HG03097 (cell line): Measurements from ENCODE around the gene PTPRK.

ENCODE experiments used
- ATAC-seq: cut with Tn5 transposase; IDR thresholded peaks from one replicate; pipeline ENCODE4 v1.9.1; 2021; ENCODE audit not compliant: unreplicated experiment, low FRiP score

PTPRK gene

DNA sequence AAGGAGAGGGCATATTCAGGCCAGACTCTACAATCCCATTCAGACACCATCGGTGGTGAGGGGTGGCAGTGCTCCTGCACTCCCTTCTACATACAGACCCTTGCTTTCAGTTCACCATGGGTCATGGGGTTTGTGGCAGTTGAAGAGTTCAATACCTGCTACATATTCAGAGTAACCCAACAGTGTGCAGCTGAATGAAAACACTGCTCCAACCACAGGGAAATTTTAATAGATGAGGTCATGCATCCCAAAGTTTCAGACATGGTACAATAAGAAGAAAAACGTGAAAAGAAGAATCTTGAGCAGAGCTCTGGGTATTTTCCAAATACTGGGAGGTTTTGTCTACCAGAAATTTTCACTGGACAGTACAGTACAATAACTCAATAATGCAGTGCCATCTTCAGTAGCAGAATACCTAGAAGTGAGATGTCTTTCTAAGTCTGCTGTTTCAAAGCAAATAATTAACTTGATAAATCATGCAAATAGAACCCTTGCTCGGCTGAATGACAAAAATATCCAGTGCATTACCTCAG, 162.1 kb downstream of the PTPRK start:
- ATAC-seq, result no peak

DNA sequence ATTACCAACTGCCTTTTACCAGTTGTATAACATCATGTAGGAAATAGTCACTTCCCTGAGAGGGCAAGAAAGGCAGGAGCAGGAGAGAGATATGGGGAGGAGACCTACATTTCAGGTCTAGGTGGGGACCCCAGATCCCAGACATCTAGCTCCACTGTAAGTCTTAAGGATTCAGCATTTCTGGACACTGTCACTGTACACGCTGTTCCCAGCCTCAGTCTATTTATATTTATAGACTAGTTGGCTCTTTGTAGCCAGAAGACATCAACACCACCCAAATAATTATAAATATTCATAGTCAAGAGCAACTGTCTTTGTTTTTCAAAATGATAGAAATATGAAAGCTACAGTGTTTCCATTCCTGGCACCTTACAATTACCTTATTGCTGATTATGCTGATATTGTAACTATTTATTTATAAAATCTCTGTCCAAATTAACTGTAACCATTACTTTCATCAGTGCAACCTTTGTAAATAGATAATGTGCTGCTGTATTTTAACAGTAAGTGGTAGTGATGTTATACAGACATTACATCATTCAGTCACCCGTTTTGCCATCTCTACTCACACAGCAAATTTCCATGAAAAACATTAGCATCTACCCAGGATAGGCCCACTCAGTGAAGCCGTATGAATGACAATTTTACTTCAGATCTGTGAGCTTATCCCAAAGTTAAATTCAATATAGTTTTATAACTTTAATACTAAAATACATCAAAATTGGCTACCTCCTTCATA, 162.8 kb downstream of the PTPRK start:
- ATAC-seq, result no peak

DNA sequence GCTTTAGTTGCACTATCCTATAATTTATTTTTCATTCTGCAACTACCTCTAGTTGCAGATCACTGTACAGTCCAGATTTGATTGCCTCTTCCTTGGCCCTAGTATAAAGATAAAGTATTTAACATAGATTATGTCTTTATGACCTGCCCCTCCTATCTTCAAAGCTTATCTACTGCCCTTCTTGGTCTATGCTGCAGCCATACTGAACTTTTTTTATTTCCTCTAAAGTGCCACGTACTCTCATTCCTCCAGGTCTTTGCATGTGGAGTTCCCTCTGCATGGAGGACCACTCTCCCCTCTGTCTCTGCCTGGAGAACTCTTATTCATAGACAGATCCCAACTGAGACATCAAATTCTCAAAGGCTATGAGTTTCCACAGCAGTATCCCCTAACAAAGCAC, 168.0 kb downstream of the PTPRK start:
- no peak for ATAC-seq

DNA sequence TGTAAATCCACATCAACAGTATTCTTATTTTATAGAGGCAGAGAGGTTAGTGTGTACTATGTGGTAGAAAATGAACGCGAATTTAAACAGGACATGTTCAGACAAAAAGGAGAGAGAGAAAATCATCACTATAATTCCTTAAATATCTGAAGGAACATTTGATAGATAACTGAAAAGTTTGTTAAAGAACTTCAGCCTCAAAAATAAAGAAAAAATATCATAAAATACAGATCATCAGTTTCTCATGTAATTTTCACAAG, 169.2 kb downstream of the PTPRK start:
- ATAC-seq, result no peak

DNA sequence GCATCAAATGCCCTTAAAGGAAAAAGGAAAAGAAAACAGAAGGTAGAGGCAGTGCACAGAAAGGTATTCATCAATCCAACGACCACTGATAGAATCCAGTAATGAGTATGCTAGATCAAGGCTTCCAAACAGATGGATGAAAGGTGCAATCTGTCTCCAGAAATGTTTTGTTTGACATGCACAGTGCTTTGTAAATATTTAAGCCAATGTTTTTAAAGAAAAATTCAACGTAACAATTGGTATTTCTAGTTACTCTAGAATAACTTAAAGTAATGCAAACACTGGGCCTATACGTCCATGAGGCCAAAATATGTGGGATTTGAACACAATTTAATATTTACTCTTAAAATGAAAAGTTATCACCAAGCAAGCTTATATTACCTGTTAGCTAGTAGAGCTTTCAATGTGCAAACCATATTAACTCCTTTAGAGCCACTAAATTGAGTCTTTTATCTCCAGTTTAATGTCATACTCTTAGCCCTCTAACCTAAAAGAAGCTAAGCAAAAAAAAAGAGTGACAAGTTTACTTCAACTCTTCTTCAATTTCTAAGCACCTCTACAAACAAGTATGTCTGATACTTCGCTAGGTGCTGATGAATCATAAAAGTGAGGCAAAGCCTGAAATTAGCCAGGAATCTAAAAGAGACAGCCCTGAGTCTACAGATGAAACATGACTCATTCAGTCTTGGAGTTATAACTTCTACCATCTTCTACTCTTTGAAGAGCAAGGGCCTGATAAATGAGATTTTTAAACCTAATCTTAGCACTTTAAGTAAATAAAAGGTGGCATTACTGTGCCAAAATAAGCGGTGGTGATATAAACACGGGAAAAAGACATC, 169.8 kb downstream of the PTPRK start:
- no peak for ATAC-seq

DNA sequence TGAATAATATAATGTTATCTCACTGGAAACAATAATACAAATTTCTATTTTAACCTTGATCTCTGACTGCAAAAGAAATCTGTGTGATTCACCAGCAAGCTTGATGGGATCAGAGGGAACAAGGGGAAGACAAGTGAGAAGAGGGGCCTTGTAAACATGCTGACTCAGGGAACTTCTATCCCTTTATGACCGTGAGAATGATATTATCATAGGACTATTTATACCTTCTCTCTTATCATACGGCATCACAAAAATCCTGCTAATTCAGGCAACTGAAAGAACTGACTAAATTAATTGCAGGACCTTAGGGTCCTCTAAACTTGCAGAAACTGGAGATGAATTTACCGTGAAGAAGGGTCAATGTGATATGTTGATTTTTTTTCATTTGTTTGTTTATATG, 173.3 kb downstream of the PTPRK start:
- ATAC-seq, result no peak

DNA sequence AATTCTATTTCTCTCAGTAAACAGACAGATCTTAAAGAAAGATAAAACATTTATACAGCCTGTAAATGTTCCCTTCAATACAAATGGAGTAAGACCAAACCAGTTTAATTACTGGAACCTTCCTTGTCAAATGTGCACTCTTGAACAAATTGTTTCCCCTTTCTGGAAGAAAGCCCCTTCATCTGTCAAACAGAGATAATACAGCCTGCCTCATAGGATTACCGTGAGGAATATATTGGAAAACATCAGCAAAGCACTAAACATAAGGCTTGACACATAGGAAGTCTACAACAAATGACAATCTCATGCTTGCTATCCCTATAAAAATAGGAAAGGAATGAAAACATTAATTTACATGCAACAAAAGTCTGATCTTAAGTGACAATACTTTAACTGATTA, 173.8 kb downstream of the PTPRK start:
- ATAC-seq, result no peak

DNA sequence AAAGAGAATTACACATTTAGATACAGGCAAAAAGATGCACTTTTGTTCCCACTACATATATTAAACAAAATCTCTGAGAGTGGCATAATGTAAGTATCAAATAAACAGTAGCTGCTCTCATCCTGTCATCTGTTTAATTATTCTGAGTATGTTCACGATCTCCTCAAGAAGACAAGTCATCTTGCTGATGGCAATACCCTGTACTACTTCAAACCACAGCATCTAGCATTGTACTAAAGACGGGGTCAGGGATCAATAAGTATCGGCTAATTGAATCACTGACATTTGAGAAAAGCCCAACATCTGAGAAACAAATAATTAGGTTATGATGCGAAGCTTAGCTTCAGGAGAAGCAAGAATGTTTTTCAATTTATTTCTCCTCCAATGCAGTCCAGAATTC, 175.1 kb downstream of the PTPRK start:
- no peak for ATAC-seq

DNA sequence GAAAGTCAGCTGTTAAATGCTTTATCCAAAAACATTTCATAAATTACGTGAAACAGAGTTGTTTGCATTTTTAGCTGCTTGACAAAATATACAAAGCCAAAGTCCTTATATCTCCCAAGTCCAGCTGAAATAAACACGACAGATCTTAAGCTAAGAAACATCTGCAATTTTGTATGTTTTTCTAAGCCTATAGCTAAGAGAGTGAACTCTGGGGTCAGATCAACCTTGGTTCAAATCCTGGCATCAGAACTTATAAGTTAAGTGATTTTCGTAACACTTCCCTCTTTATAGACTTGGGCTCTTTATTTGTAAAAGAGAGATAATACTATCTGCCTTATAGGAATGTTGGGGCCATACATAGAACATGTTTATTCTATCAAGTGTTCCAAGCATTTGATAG, 176.7 kb downstream of the PTPRK start:
- ATAC-seq, result no peak

DNA sequence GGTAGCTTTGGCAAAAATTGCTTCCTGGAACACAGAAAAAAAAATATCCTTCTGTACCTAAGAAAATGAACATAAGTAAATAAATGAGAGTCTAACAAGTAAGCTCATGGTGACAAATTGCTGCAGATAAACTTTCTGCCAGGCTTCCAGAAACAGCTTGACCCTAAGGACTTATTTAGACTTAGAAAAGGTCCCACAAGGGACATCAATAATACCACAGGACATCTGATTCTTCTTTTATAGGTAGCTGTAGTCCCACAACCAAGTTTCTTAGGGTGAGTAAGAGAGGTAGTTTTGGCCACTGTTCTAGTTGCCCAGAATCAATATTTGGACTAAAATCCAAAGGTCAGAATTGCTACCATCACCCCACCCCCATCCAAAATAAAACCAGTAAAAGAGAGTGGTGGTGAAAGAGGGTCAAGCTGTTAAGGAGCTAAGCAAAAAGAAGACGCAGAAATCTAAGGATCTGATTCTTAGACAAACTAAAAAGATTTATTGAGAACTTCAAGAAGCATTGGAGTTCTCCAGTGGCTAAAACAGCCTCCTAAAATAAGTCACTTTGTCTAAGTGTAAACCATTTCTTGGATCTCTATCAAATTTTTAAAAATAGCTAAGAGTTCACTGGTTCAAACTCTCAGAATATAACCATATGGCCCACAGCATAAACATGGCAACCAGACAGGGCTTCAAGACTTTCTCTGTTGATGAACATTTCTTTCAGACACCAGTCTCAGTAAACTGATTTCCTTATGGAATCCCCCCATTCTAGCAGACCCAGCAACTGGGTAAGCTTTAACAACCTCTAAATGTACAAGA, 180.6 kb downstream of the PTPRK start:
- ATAC-seq, result no peak

DNA sequence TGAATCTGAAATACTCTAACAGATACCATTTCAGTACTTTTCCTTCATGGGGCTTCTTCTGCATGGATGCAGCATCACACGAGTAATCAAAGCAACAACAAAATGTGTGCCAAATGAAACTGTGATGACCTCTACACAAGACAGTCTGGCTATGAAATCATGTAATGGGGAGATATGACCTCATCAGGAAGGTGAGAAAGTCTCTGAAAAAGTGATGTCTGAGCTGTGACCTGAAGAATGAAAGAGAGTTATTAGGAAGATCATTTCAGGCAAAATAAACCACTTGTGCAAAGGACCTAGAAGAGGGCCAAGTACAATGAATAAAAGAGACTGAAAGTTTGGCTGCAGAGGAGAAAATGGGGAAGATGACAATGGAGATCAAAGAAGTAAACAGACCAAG, 182.8 kb downstream of the PTPRK start:
- ATAC-seq, result no peak

DNA sequence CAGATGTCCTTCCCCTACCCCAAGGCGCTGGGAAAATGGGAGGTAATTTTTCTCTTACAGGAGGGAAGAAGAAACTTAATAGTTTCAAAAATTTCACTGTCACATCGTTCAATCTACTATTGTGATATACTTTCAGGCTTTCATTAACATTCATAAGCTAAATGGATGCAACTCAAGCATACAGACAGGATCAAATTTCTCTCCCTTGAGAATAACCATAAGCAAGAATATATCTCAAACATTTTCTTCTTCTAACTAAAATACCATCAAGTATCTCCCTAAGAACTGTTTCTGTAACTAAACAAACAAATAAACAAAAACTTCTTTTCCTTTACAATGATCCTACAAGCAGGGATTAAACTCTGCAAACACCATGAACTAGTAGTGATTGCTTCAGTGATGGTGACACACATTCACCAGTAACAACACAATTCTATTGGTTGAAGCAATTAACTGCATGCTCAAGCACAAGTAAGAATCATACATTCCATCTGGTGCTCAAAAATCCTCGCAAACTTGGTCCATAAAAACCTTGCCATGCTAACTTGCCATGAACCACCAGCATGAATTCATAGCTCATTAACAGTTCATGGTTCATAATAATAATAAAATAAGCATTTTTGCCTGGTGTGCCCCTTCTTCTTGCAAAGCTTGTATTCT, 183.8 kb downstream of the PTPRK start:
- no peak for ATAC-seq

DNA sequence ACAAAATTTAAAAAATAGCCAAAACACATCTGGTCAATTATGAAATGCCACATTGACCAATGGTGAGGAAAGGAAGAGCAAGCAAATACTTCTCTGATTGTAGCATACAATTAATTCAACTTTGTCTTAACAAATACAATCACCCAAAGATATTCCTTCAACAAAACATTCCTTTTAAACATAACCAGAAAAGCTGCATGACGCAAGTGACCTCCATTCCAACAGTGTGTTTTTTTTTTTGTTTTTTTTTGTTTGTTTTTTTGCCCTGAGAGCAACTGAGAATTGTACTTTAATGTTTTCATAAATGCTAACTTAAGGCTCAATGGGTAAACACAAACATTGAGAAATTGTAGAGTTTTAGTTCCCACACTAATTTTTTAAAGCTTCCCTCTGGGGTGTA, 184.4 kb downstream of the PTPRK start:
- no peak for ATAC-seq

DNA sequence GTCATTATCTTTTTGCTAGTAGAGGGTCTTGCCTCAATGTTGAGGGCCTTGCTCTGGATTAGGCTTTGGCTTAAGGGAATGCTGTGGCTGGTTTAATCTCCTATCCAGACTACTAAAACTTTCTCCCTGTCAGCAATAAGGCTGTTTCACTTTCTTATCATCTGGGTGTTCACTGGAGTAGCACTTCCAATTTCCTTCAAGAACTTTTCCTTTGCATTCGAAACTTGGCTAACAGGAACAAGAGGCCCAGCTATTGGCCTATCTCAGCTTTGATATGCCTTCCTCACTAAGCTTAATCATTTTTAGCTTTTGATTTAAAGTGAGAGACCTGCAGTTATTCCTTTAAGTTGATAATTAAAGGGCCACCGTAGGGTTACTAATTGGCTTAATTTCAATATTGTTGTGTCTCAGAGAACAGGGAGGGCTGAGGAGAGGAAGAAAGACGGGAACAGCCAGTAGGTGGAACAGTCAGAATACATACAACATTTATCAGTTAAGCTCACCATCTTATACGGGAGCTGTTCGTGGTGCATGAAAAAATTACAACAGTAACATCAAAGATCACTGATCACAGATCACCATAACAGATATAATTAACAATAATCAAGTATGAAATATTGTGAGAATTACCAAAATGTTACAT, 186.7 kb downstream of the PTPRK start:
- ATAC-seq, result no peak

DNA sequence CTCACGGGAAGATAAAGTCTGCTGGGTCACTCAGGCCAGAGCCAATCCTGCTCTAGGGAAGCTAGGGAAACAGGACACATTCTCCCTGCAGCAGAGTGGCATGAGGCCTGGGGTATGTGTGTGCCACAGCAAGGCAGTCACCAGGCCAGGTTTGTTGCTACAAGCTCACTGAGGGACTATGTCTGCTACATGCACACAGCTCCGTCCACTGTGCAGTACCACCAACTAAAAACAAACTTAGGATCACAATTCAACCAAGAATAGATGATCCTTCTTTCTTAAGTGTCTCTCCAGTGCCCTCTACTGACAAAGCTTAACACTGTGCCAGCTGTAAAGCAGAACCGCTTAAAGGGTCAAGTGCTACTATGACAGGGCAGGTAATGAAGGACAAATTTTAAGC, 192.5 kb downstream of the PTPRK start:
- ATAC-seq, result no peak

DNA sequence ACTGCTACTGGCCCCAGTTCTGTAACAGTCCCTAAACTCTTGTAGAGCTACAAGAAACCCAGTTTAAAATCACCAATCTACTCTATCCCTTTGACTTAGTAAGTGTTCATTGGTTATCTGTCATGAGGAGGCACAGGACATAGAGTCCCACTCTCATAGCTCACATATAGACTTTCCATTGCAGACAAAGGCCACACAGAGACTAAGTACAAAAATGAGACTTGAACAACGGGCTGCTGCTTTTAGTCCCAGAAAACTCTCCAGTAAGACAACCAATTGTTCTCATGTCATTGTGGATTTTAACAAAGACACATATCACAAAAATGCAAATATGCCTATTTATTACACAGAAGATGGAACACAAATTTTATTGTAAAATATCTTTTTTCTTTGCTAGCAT, 197.4 kb downstream of the PTPRK start:
- ATAC-seq, result no peak

DNA sequence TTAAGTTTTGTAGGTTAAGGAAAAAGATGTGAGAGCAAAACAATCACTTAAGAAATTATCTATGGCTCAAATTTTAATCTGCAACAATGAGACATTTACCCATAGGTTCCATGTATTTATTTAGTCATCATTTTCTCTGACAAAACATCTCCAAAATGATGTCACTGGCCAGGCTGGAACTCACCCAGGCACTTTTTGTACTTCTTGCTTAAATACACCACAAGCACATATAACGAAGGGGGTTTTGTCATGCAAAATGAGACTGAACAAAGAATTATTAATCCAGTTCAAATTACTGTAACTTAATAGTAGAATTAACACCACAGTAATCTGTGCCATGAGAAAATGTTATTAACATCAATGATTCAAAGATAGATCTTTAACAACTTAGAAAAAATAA, 200.5 kb downstream of the PTPRK start:
- ATAC-seq, result no peak

DNA sequence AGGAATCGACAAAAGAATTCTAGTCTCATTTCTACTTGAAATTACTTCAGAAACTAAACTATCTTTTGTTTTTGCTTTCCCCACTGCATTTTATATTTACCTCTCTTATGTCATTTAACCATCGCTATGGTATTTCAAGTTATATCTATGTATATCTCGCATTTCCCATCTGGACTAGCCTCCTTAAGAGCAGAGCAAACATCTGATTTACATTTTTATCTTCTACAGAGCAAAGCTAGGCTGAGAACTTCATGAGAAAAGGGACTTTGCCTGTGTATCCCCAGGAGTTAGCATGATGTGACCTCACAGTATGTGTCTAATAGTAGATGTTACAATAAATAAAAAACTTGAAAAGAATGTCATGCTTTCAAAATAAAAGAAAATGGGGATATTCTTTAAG, 201.2 kb downstream of the PTPRK start:
- ATAC-seq, result no peak

DNA sequence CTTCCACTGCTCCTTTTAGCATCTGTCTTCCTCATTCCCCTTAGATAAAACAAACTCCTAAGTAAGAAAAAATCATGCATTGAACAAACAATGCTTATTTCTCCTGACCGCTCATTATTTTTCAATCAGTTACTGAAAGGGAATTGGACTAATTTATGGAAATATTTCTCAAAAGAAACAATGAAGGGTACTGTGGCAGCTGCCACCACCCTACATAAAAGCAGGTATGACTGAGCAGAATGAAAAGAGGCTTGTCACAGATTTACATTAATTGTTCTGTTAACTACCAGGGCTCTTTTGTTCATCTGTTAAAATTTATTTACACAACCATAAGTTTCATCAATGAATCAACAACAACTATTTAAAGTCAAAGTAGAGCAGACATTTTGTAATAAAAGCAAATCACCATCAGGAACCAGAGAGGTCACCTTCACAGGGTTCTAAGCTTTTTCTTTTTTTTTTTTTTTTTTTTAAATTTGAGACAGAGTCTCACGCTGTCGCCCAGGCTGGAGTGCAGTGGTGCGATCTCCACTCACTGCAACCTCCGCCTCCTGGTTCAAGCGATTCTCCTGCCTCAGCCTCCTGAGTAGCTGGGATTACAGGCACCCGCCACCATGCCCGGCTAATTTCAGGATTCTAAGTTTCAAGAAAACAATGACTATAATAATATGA, 204.0 kb downstream of the PTPRK start:
- ATAC-seq, result no peak

DNA sequence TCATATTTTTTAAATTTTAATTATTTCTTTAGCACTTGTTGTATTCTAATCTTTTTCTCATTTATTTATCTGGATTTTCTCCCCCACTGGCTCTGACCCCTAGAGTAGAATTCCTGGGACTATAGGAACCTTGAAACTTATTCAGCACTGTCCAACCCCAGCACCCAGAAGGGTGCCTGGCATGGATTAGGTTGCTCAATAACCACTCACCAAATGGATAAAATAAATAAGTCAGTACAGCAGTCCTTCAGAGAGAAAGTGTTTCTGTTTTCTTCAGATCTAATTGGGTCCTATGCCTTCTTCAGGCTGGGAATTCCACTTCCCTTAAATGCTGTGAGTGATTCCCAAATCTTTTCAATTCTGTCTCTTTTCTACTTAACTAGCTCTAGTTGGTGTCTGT, 206.2 kb downstream of the PTPRK start:
- no peak for ATAC-seq
